ENCODE measurements around the gene EYS.

The EYS gene

GRCh38 chr6:64050590-64050989 is 1656.4 kb downstream of the EYS start:
- TF ChIP-seq, protein P1, sequence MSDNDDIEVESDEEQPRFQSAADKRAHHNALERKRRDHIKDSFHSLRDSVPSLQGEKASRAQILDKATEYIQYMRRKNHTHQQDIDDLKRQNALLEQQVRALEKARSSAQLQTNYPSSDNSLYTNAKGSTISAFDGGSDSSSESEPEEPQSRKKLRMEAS (IDR thresholded peaks at IDR 0.05; ENCODE audit: low read depth, low read length) = no peak
- TF ChIP-seq MYC (IDR thresholded peaks at IDR 0.05; ENCODE audit: low read depth, low read length) = no peak
- no peak for TF ChIP-seq CTCF (IDR thresholded peaks at IDR 0.05; ENCODE audit: low read depth, low read length)
- no peak for TF ChIP-seq POLR2A (IDR thresholded peaks at IDR 0.05; ENCODE audit: extremely low read depth, insufficient read length)
- no peak for DNase-seq (ENCODE audit: low read depth)
- no peak overlapping the region for H3K4me3 ChIP-seq (ENCODE audit: low read depth, low read length)

- no peak for TF ChIP-seq MYC (IDR thresholded peaks at IDR 0.05; ENCODE audit: low read depth, low read length)
- TF ChIP-seq, protein P1 (IDR thresholded peaks at IDR 0.05; ENCODE audit: low read depth, low read length) = no peak
- TF ChIP-seq POLR2A (IDR thresholded peaks at IDR 0.05; ENCODE audit: extremely low read depth, insufficient read length) = no peak
- no peak for TF ChIP-seq CTCF (IDR thresholded peaks at IDR 0.05; ENCODE audit: low read depth, low read length)
- DNase-seq (ENCODE audit: low read depth) = no peak
- H3K4me3 ChIP-seq (ENCODE audit: low read depth, low read length) = no peak overlapping the region
These were observed 1657.3 kb downstream of the EYS start for GRCh38 chr6:64049736-64050135.

- no peak for TF ChIP-seq POLR2A (IDR thresholded peaks at IDR 0.05; ENCODE audit: extremely low read depth, insufficient read length)
- TF ChIP-seq, protein P1 (IDR thresholded peaks at IDR 0.05; ENCODE audit: low read depth, low read length) = no peak
- no peak for TF ChIP-seq CTCF (IDR thresholded peaks at IDR 0.05; ENCODE audit: low read depth, low read length)
- no peak for TF ChIP-seq MYC (IDR thresholded peaks at IDR 0.05; ENCODE audit: low read depth, low read length)
These were observed 1660.2 kb downstream of the EYS start for GRCh38 chr6:64046746-64047208.

GRCh38 chr6:64041373-64041772 is 1665.7 kb downstream of the EYS start:
- DNase-seq (ENCODE audit: low read depth) = no peak
- no peak for TF ChIP-seq CTCF (IDR thresholded peaks at IDR 0.05; ENCODE audit: low read depth, low read length)
- no peak for TF ChIP-seq MYC (IDR thresholded peaks at IDR 0.05; ENCODE audit: low read depth, low read length)
- no peak for TF ChIP-seq POLR2A (IDR thresholded peaks at IDR 0.05; ENCODE audit: extremely low read depth, insufficient read length)
- TF ChIP-seq, protein P1 (IDR thresholded peaks at IDR 0.05; ENCODE audit: low read depth, low read length) = no peak
- no peak overlapping the region for H3K4me3 ChIP-seq (ENCODE audit: low read depth, low read length)

More at GRCh38 chr6:64046746-64047208, 1660.2 kb downstream of the EYS start:
- DNase-seq (ENCODE audit: low read depth) = no peak
- no peak overlapping the region for H3K4me3 ChIP-seq (ENCODE audit: low read depth, low read length)

DNA sequence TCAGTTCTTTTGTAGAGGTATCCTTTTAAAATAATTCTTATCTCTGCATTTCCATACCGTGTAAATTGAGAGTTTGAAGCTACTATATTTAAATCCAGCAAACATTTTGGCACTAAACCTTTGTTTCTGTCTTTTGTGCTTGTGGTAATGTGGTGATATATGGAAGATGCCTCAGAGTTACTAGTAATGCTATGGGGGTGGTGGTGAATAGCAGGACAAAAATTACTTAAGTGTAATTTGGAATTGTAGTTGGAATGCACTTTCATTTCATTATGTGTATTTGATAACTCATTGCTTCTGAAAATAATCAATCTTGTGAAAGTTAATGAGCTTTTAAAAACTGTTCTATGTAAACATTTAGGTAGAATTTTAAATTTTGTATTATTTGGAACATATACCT is 1666.9 kb downstream of the EYS start:
- no peak overlapping the region for H3K4me3 ChIP-seq (ENCODE audit: low read depth, low read length)
- no peak for TF ChIP-seq POLR2A (IDR thresholded peaks at IDR 0.05; ENCODE audit: extremely low read depth, insufficient read length)
- TF ChIP-seq, protein P1 (IDR thresholded peaks at IDR 0.05; ENCODE audit: low read depth, low read length) = no peak
- no peak for TF ChIP-seq CTCF (IDR thresholded peaks at IDR 0.05; ENCODE audit: low read depth, low read length)
- TF ChIP-seq MYC (IDR thresholded peaks at IDR 0.05; ENCODE audit: low read depth, low read length) = no peak
- DNase-seq (ENCODE audit: low read depth) = no peak
